ENCODE results near the gene PBRM1. TPM values are rescaled to one million over a fixed set of nuclear protein-coding genes. Genes with fewer than 3 reads are reported as not detected.

Gene PBRM1
- total RNA-seq, 1 donor from 2014 or later: 62.1 TPM

GRCh38 chr3:52555056-52555455 is 130.7 kb downstream of the PBRM1 start:
- intact Hi-C loops (cut with micrococcal nuclease): no loop called here
- ChIA-PET CTCF (no interaction called here), POLR2A (interaction anchor here (0.6 kb wide), 1 partner anchor 69 kb away, joined by 3 read pairs; no protein-coding TSS in a partner anchor)
- Mint-ChIP-seq H3K27me3 (no peaks in the 10 kb centered on the region), H3K36me3 (ENCODE audit: low read depth) (peaks cover 76% of the 10 kb centered on the region), H3K27ac (no peak overlapping the region), H3K9me3 (no peaks in the 10 kb centered on the region), H3K4me1 (no peaks in the 10 kb centered on the region), H3K4me3 (no peak overlapping the region)
- no peak for ATAC-seq (ENCODE audit: low read depth)
- TF ChIP-seq CTCF (IDR thresholded peaks at IDR 0.05): no peak
- DNase-seq: no peak

GRCh38 chr3:52554026-52554755 is 131.5 kb downstream of the PBRM1 start:
- peaks cover 72% of the 10 kb centered on the region for H3K36me3 Mint-ChIP-seq (ENCODE audit: low read depth)
- no peak for ATAC-seq (ENCODE audit: low read depth)
- intact Hi-C loops (cut with micrococcal nuclease): no loop called here
- no peaks in the 10 kb centered on the region for H3K27me3 Mint-ChIP-seq
- ChIA-PET POLR2A (no interaction called here), CTCF (no interaction called here)
- TF ChIP-seq CTCF (IDR thresholded peaks at IDR 0.05): no peak
- H3K27ac Mint-ChIP-seq: no peak overlapping the region
- no peak for DNase-seq
- H3K4me1 Mint-ChIP-seq: no peaks in the 10 kb centered on the region
- H3K9me3 Mint-ChIP-seq: no peaks in the 10 kb centered on the region
- no peak overlapping the region for H3K4me3 Mint-ChIP-seq

- TF ChIP-seq CTCF (IDR thresholded peaks at IDR 0.05): no peak
- Mint-ChIP-seq H3K27me3 (no peaks in the 10 kb centered on the region), H3K4me3 (no peak overlapping the region), H3K27ac (no peak overlapping the region), H3K4me1 (no peaks in the 10 kb centered on the region), H3K9me3 (no peaks in the 10 kb centered on the region), H3K36me3 (ENCODE audit: low read depth) (peaks cover 70% of the 10 kb centered on the region)
- ChIA-PET POLR2A (no interaction called here), CTCF (no interaction called here)
- no peak for DNase-seq
- intact Hi-C loops (cut with micrococcal nuclease): no loop called here
- ATAC-seq (ENCODE audit: low read depth): no peak
Observed at GRCh38 chr3:52552089-52552488, 133.6 kb downstream of the PBRM1 start.

GRCh38 chr3:52551118-52551517 is 134.6 kb downstream of the PBRM1 start:
- DNase-seq (no peak), ATAC-seq (ENCODE audit: low read depth) (no peak)
- no peaks in the 10 kb centered on the region for H3K27me3 Mint-ChIP-seq
- CTCF ChIA-PET: no interaction called here
- intact Hi-C loops (cut with micrococcal nuclease): no loop called here
- no peak overlapping the region for H3K4me3 Mint-ChIP-seq
- POLR2A ChIA-PET: no interaction called here
- H3K4me1 Mint-ChIP-seq: no peaks in the 10 kb centered on the region
- H3K9me3 Mint-ChIP-seq: no peaks in the 10 kb centered on the region
- TF ChIP-seq CTCF (IDR thresholded peaks at IDR 0.05): no peak
- H3K27ac Mint-ChIP-seq: no peak overlapping the region
- H3K36me3 Mint-ChIP-seq (ENCODE audit: low read depth): peaks cover 70% of the 10 kb centered on the region

GRCh38 chr3:52547143-52547542 is 138.6 kb downstream of the PBRM1 start:
- Mint-ChIP-seq H3K4me1 (no peaks in the 10 kb centered on the region), H3K36me3 (ENCODE audit: low read depth) (peaks cover 57% of the 10 kb centered on the region), H3K27ac (no peak overlapping the region), H3K27me3 (no peaks in the 10 kb centered on the region), H3K4me3 (no peak overlapping the region), H3K9me3 (no peaks in the 10 kb centered on the region)
- no peak for TF ChIP-seq CTCF (IDR thresholded peaks at IDR 0.05)
- ATAC-seq (ENCODE audit: low read depth) (no peak), DNase-seq (no peak)
- ChIA-PET POLR2A (no interaction called here), CTCF (no interaction called here)
- intact Hi-C loops (cut with micrococcal nuclease): no loop called here

All from activated B cell treated with CpG ODN at 0.5 μM for 24 hours (primary cell).